Activated CD4-positive, alpha-beta T cell treated with anti-CD3 and anti-CD28 coated beads, Interleukin-2, amount 50 U/mL, for 1 hour (primary cell): ENCODE data around the gene ABCG8.
"Not testable (repeated sequence)": the region's sequence is repeated elsewhere in the genome, so short reads cannot be mapped to it uniquely, and the experiment has no call there.

Experiments
- DNase-seq: peaks from one replicate; pipeline ENCODE4 v3.0.0-alpha.2; 2020

ABCG8 gene

GRCh38 chr2:43874776-43875451 is 36.1 kb downstream of the ABCG8 start:
- no peak for DNase-seq

DNA sequence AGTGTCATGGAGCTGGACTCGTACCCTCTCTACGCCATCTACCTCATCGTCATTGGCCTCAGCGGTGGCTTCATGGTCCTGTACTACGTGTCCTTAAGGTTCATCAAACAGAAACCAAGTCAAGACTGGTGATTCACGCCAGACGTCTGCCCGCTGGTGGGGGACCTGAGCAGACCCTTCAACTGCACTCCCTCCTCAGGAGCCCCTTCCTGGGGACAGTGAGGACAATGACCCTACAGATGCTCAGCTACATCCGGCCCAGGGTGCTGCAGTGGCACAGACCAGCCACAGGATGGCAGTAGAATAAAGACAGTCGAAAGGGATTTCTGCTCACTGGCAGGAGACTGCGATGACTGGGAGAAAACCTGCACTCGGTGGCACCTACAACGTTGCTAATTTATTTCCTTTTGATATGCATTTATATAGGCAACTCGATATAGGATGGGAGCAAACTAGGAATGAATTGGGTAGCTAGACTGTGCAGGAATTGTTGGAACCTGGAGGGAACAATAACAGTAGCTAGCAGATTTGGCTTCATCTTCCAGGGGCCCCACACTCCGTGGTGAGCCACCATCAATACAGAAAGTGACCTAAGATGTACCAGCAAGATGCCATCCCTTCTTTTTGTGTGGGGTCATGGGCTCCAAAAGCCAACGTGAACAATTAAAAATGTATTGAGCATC is 39.2 kb downstream of the ABCG8 start:
- peak; percentile 52 for DNase-seq

GRCh38 chr2:43879261-43879660 is 40.5 kb downstream of the ABCG8 start:
- DNase-seq = no peak

DNA sequence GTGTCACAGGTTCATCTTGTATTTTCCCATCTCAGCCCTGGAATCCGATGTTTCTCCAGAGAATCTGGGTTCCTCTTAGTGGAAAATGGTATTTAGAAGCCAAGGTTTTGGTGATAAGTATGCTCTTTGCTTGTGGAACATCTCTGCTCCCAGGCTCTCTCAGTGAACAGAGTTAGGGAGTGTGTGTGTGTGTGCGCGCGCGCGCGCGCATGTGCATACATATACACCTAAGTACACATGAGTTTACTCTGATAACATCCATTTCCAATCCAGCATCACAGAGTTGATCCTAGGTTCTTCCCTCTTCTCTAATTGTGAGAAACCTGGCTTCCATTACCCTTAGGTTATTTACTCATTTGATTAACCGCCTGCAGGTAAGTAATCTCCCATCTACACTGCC is 41.7 kb downstream of the ABCG8 start:
- no peak for DNase-seq

DNA sequence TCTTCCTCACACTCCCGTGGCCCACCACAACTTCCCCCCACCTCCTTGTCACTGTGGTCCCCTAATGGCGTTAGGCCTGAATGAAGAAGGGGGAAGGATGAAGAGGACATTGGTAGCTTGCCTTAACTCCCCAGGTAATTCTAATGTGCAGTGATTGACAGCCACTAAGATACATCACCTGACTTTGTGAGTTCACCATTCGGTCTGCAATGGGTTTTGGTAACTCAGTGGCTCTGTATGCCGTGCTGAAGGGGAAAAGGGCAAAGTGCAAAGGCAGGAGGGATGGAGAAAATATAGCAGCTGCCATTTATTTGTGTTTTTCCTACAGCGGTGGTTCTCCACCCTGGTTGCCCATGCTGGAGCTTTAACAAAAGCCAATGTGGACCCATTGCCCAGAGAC is 42.2 kb downstream of the ABCG8 start:
- DNase-seq = no peak

DNA sequence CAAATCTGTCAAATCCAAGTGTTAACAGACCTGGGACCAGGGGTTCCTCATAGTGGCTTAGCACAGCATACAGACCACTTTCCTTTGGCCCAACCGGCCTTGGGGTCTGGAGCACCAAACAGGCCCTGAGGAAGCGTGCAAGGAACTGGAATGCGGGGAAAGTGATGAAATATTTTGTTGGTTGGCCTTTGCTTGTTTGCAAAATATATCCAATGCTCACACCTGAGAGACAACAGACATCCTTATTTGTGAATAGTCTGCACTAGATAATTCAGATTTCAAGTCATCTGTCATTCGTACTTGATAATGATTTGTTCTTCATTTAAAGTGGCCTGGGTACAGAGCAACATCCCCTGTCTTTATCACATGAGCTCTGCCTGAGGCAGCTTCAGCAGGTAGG is 43.5 kb downstream of the ABCG8 start:
- no peak for DNase-seq

DNA sequence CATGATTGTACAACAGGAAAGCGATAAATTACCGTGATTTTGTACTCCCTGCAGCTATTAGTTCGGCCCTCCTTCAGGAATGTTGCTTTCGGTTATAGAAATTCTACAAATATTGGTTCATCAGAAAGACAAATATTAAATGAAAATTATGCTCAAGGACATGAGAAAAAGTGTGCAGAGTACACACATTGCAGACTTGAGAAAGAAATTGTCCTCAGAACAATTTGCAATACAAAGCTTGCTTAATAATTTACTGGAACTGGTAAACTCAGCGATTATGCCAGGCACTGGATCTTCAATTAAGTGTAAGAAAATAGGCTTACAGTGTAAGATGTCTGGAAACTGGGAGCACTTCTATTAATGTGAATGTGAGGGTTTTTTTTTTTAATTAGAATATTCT is 45.9 kb downstream of the ABCG8 start:
- no peak for DNase-seq

DNA sequence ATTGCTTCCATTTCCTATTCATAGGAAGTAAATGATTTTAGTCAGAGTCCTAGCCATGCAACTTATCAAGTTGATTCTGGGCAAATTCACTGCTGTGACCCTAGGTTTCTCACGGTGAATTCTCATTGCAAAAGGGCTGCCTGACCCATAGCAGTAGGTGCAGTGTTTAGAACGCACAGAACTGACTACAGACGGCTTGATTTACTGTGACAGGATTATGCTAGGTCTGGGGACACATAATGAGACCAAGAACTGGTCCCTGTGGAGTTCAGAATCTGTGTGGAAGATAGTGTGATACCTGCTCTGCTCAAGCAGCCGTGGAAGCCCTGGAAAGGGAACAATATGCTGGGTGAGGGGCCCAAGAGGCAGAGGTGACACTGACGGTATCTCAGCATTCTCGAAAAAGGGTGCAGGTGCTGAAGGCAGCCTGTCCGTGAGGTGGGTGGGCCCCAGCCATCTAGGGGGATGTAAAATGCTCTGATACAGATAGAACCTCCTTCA is 46.4 kb downstream of the ABCG8 start:
- no peak for DNase-seq

GRCh38 chr2:43887176-43887575 is 48.4 kb downstream of the ABCG8 start:
- DNase-seq = no peak

- DNase-seq = no peak
Observed at GRCh38 chr2:43889416-43889815, 50.6 kb downstream of the ABCG8 start.

DNA sequence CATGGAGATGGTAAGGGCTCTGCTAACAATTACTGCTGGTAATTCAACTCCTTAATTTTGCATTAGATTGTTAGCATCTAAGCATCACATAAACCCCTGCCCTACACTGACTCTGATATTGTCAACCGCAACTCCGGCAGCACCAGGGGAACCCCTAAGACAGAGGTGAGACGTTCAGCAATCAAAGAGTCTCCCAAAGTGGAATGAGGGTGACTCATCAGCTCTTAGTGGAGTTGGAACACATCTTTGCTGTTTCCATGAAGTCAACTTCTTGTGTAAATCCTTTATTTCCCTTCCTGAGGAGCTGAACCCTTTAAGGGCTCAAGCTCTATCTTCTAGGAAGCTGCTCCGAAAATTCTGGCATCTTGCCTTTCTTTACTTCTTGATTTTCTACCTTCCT is 52.1 kb downstream of the ABCG8 start:
- no peak for DNase-seq

GRCh38 chr2:43894743-43895142 is 56.0 kb downstream of the ABCG8 start:
- no peak for DNase-seq

DNA sequence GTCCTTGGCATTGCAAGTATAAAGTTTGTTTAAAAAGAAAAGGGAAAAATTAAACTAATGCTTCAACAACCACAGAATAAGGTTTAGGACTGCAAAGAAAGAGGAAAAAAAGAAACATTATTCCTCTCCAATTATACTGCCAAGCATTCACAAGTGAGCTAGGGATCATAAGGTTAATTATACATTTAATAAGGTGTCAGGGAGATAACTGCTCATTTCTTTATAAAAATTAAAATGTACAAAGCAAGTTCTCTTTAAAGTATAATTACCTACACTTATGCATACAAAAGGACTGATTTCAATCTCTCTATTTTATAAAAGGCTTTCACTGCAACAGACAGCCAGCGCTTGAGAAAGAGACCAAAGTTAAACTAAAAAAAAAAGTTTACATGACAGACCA is 58.1 kb downstream of the ABCG8 start:
- DNase-seq = no peak

- DNase-seq = no peak
Observed at GRCh38 chr2:43897492-43897891, 58.7 kb downstream of the ABCG8 start.

DNA sequence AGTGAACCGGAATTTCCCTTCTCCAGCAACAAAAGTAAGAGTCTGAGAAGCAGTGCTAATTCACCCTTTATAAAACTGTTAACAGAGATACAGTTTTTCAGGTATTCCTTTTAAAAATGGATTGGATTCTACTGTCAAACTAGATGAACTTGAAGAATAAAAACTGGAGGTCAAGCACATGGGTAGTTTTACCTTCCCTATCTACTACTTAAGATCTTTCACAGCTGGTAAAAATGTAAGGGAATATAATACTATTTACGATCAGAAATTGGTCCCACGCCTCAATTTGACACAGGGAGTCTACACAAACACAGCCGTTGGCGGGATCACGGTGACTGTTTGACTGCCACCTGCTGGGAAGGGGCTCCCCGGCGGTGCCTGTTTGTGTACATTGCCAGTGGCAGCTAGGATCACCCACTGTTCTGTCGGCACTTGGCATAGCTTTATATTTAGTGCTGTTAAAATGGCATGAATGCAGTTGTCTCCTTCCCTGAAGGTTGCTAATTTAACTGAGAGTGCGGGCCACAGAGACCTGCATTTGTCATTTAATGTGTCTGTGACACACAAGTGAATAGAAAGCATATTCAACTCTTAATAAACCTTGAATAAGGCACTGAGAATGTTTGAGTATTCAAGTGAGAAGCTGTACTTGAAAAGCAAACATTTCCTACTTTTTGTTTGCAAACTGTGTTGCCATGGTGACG is 59.5 kb downstream of the ABCG8 start:
- no peak for DNase-seq

- no peak for DNase-seq
Observed at GRCh38 chr2:43898838-43899346, 60.1 kb downstream of the ABCG8 start.

DNA sequence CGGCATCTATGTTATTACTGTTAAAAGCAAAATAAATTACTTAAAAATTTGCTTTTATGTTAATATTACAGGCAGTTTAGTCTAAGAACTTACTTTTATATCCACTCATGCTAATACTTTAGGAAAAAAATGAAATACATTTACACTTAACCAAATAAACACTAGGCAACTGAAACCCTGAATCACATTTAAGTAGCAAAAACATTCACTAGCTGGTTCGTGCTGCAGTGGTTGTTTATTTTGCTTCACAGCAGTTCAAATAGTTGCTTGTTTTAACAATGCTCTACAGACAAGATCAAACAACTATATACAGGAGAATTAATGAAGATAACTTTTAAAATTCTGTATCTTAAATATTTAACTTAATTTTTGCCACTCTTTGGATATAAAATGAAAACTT is 60.8 kb downstream of the ABCG8 start:
- no peak for DNase-seq

DNA sequence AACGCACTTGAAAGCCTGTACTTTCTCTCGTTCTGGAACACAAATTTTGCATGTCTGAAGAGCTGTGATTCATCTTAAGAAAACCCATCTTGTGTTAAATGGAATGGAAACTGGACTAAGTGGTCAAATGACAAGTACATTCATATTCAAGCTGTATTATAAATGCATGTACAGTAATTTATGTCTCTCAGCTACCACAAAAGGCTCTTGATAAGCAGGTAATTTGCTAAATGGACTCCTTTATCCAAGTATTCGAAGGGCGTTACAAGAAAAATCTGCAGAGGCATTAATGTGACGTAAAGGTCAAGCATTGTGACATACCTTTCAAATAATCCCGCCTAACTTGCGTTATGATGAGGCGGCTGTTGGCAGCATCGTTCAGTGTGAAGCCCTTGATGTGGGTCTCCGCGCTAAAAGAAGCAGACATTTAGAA is 66.6 kb downstream of the ABCG8 start:
- no peak for DNase-seq

- no peak for DNase-seq
Observed at GRCh38 chr2:43905871-43906270, 67.1 kb downstream of the ABCG8 start.

GRCh38 chr2:43906448-43907109 is 67.8 kb downstream of the ABCG8 start:
- DNase-seq = no peak

GRCh38 chr2:43911136-43911790 is 72.5 kb downstream of the ABCG8 start:
- not testable (repeated sequence) for DNase-seq

DNA sequence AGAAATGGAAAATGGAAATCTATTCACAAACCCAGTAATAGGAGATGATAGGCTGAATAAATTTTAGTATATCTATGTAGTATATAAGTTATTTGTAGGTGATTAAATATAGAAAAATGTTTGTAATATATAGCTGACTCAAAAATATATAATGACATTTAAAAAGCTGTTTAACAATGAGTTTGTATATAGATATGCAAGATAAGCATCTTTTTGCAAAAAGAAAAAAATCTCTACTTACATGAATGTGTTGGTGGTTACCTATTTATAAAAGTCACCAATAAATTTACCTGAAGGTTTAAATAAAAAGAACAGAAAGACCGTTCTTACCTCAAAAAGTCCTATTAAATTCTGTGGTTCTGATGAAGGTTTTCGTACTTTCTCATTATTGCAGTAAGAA is 85.7 kb downstream of the ABCG8 start:
- DNase-seq = no peak

GRCh38 chr2:43925431-43925830 is 86.7 kb downstream of the ABCG8 start:
- no peak for DNase-seq
